Upper lobe of right lung (tissue), 1 donor: ENCODE results near the gene LDAH. TPM values are rescaled to one million over a fixed set of nuclear protein-coding genes. Genes with fewer than 3 reads are reported as not detected.

Experiments used
- ATAC-seq: fragments of 200-7000 bp; cut with Tn5 transposase; one replicate; pipeline ENCODE4 v1.9.1; 2020; ENCODE audit warnings: mild to moderate bottlenecking, moderate library complexity
- DNase-seq: peaks from one replicate; pipeline ENCODE4 v3.0.0-alpha.2; 2020
- H3K27ac ChIP-seq: fragments of 200-600 bp; one replicate; pipeline ENCODE4 v1.8.0; 2022
- H3K27me3 ChIP-seq: fragments of 200-600 bp; one replicate; pipeline ENCODE4 v1.8.0; 2022; ENCODE audit warnings: mild to moderate bottlenecking
- H3K36me3 ChIP-seq: fragments of 200-600 bp; one replicate; pipeline ENCODE4 v1.8.0; 2022
- H3K4me1 ChIP-seq: fragments of 200-600 bp; one replicate; pipeline ENCODE4 v1.8.0; 2022
- H3K4me3 ChIP-seq: fragments of 200-600 bp; one replicate; pipeline ENCODE4 v1.8.0; 2022; ENCODE audit warnings: mild to moderate bottlenecking
- H3K9me3 ChIP-seq: fragments of 200-600 bp; one replicate; pipeline ENCODE4 v1.8.0; 2022
- CTCF ChIP-seq: fragments of 200-600 bp; IDR thresholded peaks from one replicate; pipeline ENCODE4 v1.8.0; 2022; ENCODE audit warnings: antibody characterized with exemption
- intact Hi-C: fragments of 100-400 bp; cut with DNase I; formaldehyde crosslinking; loops from one replicate; pipeline ENCODE4 v1.11.0; 2022
- total RNA-seq: library from RNA; stranded (reverse); fragmentation: NEBNext Ultra II Directional; extraction: Animal tissue kit (Norgen Biotek cat#: 25700); gene quantifications from one replicate; pipeline ENCODE4 v1.2.1, GENCODE V29; 2021
- donor health status: DM: no; HTN: yes; CAD: no; lungs with severe emphysema.

Gene LDAH
- total RNA-seq, 1 donor from 2014 or later: 17.9 TPM

- TF ChIP-seq CTCF: no peak
- H3K4me3 ChIP-seq: no peak overlapping the region
- no peaks in the 10 kb centered on the region for H3K27me3 ChIP-seq
- no peak for DNase-seq
- H3K27ac ChIP-seq: no peak overlapping the region
- H3K4me1 ChIP-seq: no peaks in the 10 kb centered on the region
- no peaks in the 10 kb centered on the region for H3K36me3 ChIP-seq
- intact Hi-C loops: no loop called here
- no peaks in the 10 kb centered on the region for H3K9me3 ChIP-seq
- no peak for ATAC-seq
These were observed 116.7 kb downstream of the LDAH start for GRCh38 chr2:20706217-20706616.

DNA sequence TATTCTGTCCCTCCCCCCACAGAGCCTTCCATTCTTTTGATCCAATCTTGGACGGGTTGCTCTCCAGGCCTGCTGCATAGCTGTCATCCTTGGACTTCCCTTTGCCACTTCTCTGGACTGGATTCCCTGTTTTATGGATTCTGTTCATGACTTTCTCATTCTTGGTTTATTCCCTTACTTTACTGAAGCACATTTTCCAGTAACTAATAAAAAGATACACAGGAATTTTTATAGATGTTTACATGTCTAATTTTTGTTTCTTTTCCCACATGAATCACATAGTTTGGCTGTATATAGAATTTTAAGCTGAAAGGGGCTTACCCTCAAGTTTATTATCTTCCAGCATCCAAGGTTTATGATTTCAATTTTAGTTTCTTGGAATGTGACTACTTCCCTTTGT is 118.0 kb downstream of the LDAH start:
- DNase-seq (no peak), ATAC-seq (no peak)
- H3K9me3 ChIP-seq: no peaks in the 10 kb centered on the region
- peaks cover 3% of the 10 kb centered on the region for H3K4me1 ChIP-seq
- peaks cover 5% of the 10 kb centered on the region for H3K36me3 ChIP-seq
- H3K27ac ChIP-seq: no peak overlapping the region
- no peak for TF ChIP-seq CTCF
- H3K4me3 ChIP-seq: no peak overlapping the region
- H3K27me3 ChIP-seq: no peaks in the 10 kb centered on the region
- intact Hi-C loops: no loop called here

DNA sequence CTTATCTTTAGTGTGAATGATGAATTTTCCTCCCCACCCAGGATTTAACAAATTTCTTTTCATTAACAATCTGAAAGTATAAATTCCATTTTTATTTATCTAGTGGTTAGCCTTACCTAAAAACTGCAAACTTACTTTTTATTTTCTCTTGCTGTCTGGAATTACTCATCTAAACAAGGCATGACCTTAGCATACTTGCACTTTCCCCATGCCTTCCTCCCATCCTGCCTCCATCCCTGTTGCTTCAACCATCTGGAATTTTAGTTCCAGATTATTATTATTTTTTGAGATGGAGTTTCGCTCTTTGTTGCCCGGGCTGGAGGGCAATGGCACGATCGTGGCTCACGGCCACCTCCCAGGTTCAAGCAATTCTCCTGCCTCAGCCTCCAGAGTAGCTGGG is 120.3 kb downstream of the LDAH start:
- intact Hi-C loops: no loop called here
- Histone ChIP-seq H3K4me3 (no peak overlapping the region), H3K4me1 (peaks cover 9% of the 10 kb centered on the region), H3K27me3 (no peaks in the 10 kb centered on the region), H3K27ac (no peak overlapping the region), H3K9me3 (no peaks in the 10 kb centered on the region), H3K36me3 (peaks cover 5% of the 10 kb centered on the region)
- no peak for TF ChIP-seq CTCF
- ATAC-seq (no peak), DNase-seq (no peak)

GRCh38 chr2:20698916-20699613 is 123.8 kb downstream of the LDAH start:
- Histone ChIP-seq H3K4me1 (peaks cover 9% of the 10 kb centered on the region), H3K9me3 (no peaks in the 10 kb centered on the region), H3K27ac (no peak overlapping the region), H3K27me3 (no peaks in the 10 kb centered on the region), H3K4me3 (no peak overlapping the region), H3K36me3 (peaks cover 5% of the 10 kb centered on the region)
- DNase-seq: no peak
- intact Hi-C loops: no loop called here
- no peak for TF ChIP-seq CTCF
- peak; percentile 61 for ATAC-seq

GRCh38 chr2:20697322-20697934 is 125.5 kb downstream of the LDAH start:
- Histone ChIP-seq H3K27ac (no peak overlapping the region), H3K4me1 (peaks cover 9% of the 10 kb centered on the region), H3K36me3 (peaks cover 5% of the 10 kb centered on the region), H3K9me3 (no peaks in the 10 kb centered on the region), H3K4me3 (no peak overlapping the region), H3K27me3 (no peaks in the 10 kb centered on the region)
- intact Hi-C loops: no loop called here
- DNase-seq (no peak), ATAC-seq (no peak)
- TF ChIP-seq CTCF: no peak
